NB4 (cell line): ENCODE results near the gene SEZ6L2.
"Not testable (repeated sequence)": the region's sequence is repeated elsewhere in the genome, so short reads cannot be mapped to it uniquely, and the experiment has no call there.

ENCODE experiments used
- DNase-seq: peaks from one replicate; pipeline ENCODE4 v3.0.0; 2010; ENCODE audit warnings: low read depth
- H3K4me3 ChIP-seq: one replicate; pipeline ENCODE4 v1.5.1; 2011; ENCODE audit warnings: mild to moderate bottlenecking, low read depth, low read length, moderate library complexity
- CTCF ChIP-seq: IDR thresholded peaks from one replicate; pipeline ENCODE4 v1.5.1; 2012; ENCODE audit warnings: low read depth, low read length
- MAX ChIP-seq: IDR thresholded peaks from 2 replicates; pipeline ENCODE4 v1.6.1; 2011; ENCODE audit warnings: low read depth, low read length
- MYC ChIP-seq: IDR thresholded peaks from 2 replicates; pipeline ENCODE4 v1.6.1; 2011; ENCODE audit warnings: low read depth, low read length
- POLR2A ChIP-seq: IDR thresholded peaks from 2 replicates; pipeline ENCODE4 v1.6.1; 2011; ENCODE audit warnings: mild to moderate bottlenecking; ENCODE audit not compliant: insufficient read length; ENCODE audit errors: extremely low read depth

SEZ6L2 gene

GRCh38 chr16:29871822-29872546 lies 27.4 kb downstream of the SEZ6L2 start:
- no peak for DNase-seq
- TF ChIP-seq POLR2A (no peak), MAX (no peak), MYC (no peak), CTCF (no peak)

GRCh38 chr16:29869067-29869466 lies 30.3 kb downstream of the SEZ6L2 start:
- not testable (repeated sequence) for DNase-seq, H3K4me3 ChIP-seq

More at GRCh38 chr16:29871822-29872546, 27.4 kb downstream of the SEZ6L2 start:
- no peak overlapping the region for H3K4me3 ChIP-seq

DNA sequence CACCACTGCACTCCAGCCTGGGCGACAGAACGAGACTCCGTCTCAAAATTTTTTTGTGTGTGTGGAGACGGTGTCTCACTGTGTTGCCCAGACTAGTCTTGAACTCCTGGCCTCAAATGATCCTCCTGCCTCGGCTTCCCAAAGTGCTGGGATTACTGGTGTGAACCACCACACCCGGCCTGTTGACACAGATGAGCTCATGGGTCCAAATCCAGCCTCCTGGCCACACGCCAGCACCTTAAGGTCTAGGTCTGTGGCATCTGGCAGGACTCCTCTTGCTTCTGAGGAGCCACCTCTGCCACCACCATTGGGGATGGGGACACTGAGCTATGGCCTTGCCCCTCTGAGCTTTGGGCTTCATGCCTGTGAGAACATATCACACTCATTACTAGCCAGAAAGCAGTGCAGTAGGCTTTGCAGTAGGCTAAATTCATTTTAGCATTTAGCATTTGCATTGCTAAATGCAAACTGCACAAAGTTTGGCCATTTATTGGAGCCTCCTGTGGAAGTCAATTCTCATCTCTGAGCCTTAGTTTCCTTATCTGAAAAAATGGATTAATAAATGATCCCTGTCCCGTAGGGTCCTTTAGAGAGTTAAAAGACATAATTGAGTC lies 30.8 kb downstream of the SEZ6L2 start:
- TF ChIP-seq CTCF (no peak), MYC (no peak), POLR2A (no peak), MAX (no peak)

GRCh38 chr16:29864205-29864604 lies 35.1 kb downstream of the SEZ6L2 start:
- TF ChIP-seq MYC = no peak
- no peak for TF ChIP-seq POLR2A
- TF ChIP-seq CTCF = no peak
- no peak for TF ChIP-seq MAX
- DNase-seq = no peak
- no peak overlapping the region for H3K4me3 ChIP-seq

More for the DNA sequence above, 30.8 kb downstream of the SEZ6L2 start:
- DNase-seq = no peak
- H3K4me3 ChIP-seq = no peak overlapping the region

DNA sequence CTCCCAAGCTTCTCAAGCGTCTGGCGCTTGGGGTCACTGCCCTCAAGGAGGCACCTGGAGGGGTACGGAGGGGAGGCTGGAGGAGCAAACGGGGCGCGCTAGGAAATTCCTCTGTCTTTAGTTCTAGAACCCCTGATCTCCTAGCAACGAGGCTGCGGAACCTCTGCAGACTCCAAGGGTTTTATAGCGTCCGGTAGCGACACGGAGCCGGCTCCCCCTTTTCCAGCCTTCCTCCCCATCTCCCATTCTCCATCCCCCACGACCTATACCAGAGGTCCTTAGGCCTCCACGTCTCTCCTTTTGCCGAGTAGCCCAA lies 35.7 kb downstream of the SEZ6L2 start:
- no peak for TF ChIP-seq MAX
- no peak for TF ChIP-seq CTCF
- TF ChIP-seq POLR2A = no peak
- no peak; the same call in 1 of the 2 replicates for TF ChIP-seq MYC
- DNase-seq = no peak
- H3K4me3 ChIP-seq = no peak overlapping the region

- peak; percentile 77 for TF ChIP-seq MYC
- TF ChIP-seq CTCF = peak; percentile 58
- TF ChIP-seq POLR2A = peak; percentile 30
- peak; percentile 62 for TF ChIP-seq MAX
- DNase-seq = peak; percentile 97
Observed at GRCh38 chr16:29862884-29863668, 36.3 kb downstream of the SEZ6L2 start, which contains the start of gene CDIPT. CDIPT (minus strand) TSS chr16:29863226; CDS start chr16:29862857, 369 bp downstream.

More at GRCh38 chr16:29862884-29863668, 36.3 kb downstream of the SEZ6L2 start, which contains the start of gene CDIPT:
- H3K4me3 ChIP-seq = peak within 1 kb of the TSS; percentile 77
